H1 (cell line): ENCODE measurements around the gene SMIM44. TPM values are rescaled to one million over a fixed set of nuclear protein-coding genes. Genes with fewer than 3 reads are reported as not detected.

Experiments
- CBX5 ChIP-seq: fragments of 300-800, 300-1000 bp; sonication (generic); IDR thresholded peaks from 2 replicates; pipeline ENCODE4 v1.7.1; 2016; ENCODE audit warnings: antibody characterized with exemption, low read length, low read depth
- EP300 ChIP-seq, 2 experiments: IDR thresholded peaks; 1 replicate in 1 of 2; 2 replicates in 1 of 2; pipeline ENCODE4 v1.6.1; 2011 to 2012; ENCODE audit warnings: low read depth in 2 of 2, low read length in 2 of 2, mild to moderate bottlenecking in 2 of 2, borderline replicate concordance in 1 of 2, inconsistent platforms in 1 of 2, moderate library complexity in 1 of 2
- JUN ChIP-seq: IDR thresholded peaks from 2 replicates; pipeline ENCODE4 v1.6.1; 2011; ENCODE audit warnings: low read depth, mild to moderate bottlenecking, improper control_type of control experiment, low read length
- RFX5 ChIP-seq: IDR thresholded peaks from 2 replicates; pipeline ENCODE4 v1.6.1; 2011; ENCODE audit warnings: low read depth, low read length, improper control_type of control experiment, borderline replicate concordance
- polyA plus RNA-seq, 7 experiments: library from polyadenylated mRNA; depleted of rRNA in 3 of 7; stranded (reverse) in 5 of 7; unstranded in 2 of 7; fragments of >200 nt in 5 of 7; fragments of 200-250 nt in 2 of 7; gene quantifications; 1 replicate in 5 of 7; 2 replicates in 1 of 7; 4 replicates in 1 of 7; pipeline versions ENCODE4 v1.2.1 to v1.2.3, GENCODE V29; 2011 to 2013; ENCODE audit warnings: missing spikeins in 2 of 7, mixed read lengths in 2 of 7
- total RNA-seq: library from RNA; stranded (reverse); fragmentation: NEBNext Ultra II Directional; extraction: Animal tissue kit (Norgen Biotek cat#: 25700); gene quantifications from 2 replicates; pipeline ENCODE4 v1.2.1, GENCODE V29; 2021

Gene SMIM44
- total and polyA plus RNA-seq, 2 of the 8 experiments (the other 6 are each of a cell fraction or from before 2014, with no cell fraction given), result not detected

DNA sequence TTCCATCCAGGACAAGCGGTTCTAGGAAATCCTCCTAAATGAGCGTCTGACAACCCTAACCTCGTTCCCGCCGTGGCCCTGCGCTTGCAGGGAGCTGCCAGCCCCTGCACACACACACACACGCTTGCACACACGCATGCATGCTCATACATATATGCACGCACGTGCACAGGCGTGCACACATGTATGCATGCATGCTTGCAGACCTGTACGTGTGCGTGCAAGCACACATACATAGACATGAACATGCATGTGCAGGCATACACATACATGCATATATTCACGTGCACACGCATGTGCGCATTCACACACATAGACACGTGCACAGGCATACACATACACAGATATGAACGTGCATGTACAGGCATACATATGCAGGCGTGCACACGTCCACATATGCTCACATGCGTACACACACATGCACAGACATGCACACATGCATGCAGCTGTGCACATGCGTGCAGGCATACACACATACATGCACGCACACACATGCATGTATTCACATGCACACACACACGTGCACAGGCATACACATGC lies 38.5 kb downstream of the SMIM44 start (continued):
- no peak for TF ChIP-seq CBX5
- no peak for TF ChIP-seq RFX5
- no peak for TF ChIP-seq JUN
- no peak for TF ChIP-seq EP300 (IDR thresholded peaks at IDR 0.05; ENCODE audit: borderline replicate concordance in 1 of 2, low read depth in 2 of 2, low read length in 2 of 2)
